ENCODE results near the gene DUS2. TPM values are rescaled to one million over a fixed set of nuclear protein-coding genes. Genes with fewer than 3 reads are reported as not detected.
A peak's percentile ranks its signal among the peaks of the same experiment; 100 is the strongest.

The DUS2 gene
- total and polyA plus RNA-seq, 9 of the 15 experiments (the other 6 are each of a cell fraction or from before 2014, with no cell fraction given): 5.8 to 22.5 (median 20.6) TPM

- peak; percentile 63; the same call in 1 of the 2 replicates for TF ChIP-seq TFAP4 (CRISPR knock-in tag; IDR thresholded peaks at IDR 0.05; ENCODE audit: borderline replicate concordance)
- TF ChIP-seq MAFF (IDR thresholded peaks at IDR 0.05; ENCODE audit: low read length): peak; percentile 23; the same call in 1 of the 2 replicates
- no peak for TF ChIP-seq HMBOX1 (IDR thresholded peaks at IDR 0.05)
- TF ChIP-seq ZFP30 (CRISPR knock-in tag; IDR thresholded peaks at IDR 0.05; ENCODE audit: borderline replicate concordance): no peak
- no peak for TF ChIP-seq SOX6 (IDR thresholded peaks at IDR 0.05)
- TF ChIP-seq TRIM25 (IDR thresholded peaks at IDR 0.05; ENCODE audit: borderline replicate concordance): no peak
- TF ChIP-seq SP2 (IDR thresholded peaks at IDR 0.05; ENCODE audit: extremely low read depth, low read depth, low read length, poor library complexity, severe bottlenecking): no peak
- no peak for TF ChIP-seq MBD2 (IDR thresholded peaks at IDR 0.05; ENCODE audit: borderline replicate concordance, low read depth)
- TF ChIP-seq NR2C2 (CRISPR knock-in tag; IDR thresholded peaks at IDR 0.05): no peak
- peak; percentile 57 for TF ChIP-seq NR2C2 (tag; IDR thresholded peaks at IDR 0.05)
- TF ChIP-seq, protein P1, sequence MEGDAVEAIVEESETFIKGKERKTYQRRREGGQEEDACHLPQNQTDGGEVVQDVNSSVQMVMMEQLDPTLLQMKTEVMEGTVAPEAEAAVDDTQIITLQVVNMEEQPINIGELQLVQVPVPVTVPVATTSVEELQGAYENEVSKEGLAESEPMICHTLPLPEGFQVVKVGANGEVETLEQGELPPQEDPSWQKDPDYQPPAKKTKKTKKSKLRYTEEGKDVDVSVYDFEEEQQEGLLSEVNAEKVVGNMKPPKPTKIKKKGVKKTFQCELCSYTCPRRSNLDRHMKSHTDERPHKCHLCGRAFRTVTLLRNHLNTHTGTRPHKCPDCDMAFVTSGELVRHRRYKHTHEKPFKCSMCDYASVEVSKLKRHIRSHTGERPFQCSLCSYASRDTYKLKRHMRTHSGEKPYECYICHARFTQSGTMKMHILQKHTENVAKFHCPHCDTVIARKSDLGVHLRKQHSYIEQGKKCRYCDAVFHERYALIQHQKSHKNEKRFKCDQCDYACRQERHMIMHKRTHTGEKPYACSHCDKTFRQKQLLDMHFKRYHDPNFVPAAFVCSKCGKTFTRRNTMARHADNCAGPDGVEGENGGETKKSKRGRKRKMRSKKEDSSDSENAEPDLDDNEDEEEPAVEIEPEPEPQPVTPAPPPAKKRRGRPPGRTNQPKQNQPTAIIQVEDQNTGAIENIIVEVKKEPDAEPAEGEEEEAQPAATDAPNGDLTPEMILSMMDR (IDR thresholded peaks at IDR 0.05 in 2 of 3, conservative IDR thresholded peaks at IDR 0.05 in 1 of 3; ENCODE audit: insufficient read depth in 2 of 3, low read depth in 1 of 3, low read length in 3 of 3): peak; percentile 38 to 68 (median 45); a peak in 5 of 6 replicates
- TF ChIP-seq ZFP91 (CRISPR knock-in tag; IDR thresholded peaks at IDR 0.05): no peak
- no peak for TF ChIP-seq ZNF436 (CRISPR knock-in tag; IDR thresholded peaks at IDR 0.05)
- TF ChIP-seq HNRNPK (IDR thresholded peaks at IDR 0.05; ENCODE audit: low read depth, low read length, poor library complexity, severe bottlenecking): no peak
- peak; percentile 60; the same call in 1 of the 2 replicates for TF ChIP-seq NFE2 (IDR thresholded peaks at IDR 0.05; ENCODE audit: low read depth)
- TF ChIP-seq, protein P2, sequence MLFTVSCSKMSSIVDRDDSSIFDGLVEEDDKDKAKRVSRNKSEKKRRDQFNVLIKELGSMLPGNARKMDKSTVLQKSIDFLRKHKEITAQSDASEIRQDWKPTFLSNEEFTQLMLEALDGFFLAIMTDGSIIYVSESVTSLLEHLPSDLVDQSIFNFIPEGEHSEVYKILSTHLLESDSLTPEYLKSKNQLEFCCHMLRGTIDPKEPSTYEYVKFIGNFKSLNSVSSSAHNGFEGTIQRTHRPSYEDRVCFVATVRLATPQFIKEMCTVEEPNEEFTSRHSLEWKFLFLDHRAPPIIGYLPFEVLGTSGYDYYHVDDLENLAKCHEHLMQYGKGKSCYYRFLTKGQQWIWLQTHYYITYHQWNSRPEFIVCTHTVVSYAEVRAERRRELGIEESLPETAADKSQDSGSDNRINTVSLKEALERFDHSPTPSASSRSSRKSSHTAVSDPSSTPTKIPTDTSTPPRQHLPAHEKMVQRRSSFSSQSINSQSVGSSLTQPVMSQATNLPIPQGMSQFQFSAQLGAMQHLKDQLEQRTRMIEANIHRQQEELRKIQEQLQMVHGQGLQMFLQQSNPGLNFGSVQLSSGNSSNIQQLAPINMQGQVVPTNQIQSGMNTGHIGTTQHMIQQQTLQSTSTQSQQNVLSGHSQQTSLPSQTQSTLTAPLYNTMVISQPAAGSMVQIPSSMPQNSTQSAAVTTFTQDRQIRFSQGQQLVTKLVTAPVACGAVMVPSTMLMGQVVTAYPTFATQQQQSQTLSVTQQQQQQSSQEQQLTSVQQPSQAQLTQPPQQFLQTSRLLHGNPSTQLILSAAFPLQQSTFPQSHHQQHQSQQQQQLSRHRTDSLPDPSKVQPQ (CRISPR knock-in tag; IDR thresholded peaks at IDR 0.05; ENCODE audit: borderline replicate concordance): no peak
- no peak for TF ChIP-seq LCOR (CRISPR knock-in tag; IDR thresholded peaks at IDR 0.05)
Measured at GRCh38 chr16:68072038-68072695, 49.1 kb downstream of the DUS2 start (continued).
